Neuronal stem cell (in vitro differentiated cells): ENCODE measurements around the gene CNOT3.

Experiments used
- DNase-seq: peaks from one replicate; pipeline ENCODE4 v3.0.0-alpha.2; 2013; ENCODE audit warnings: low spot score
- H2AFZ ChIP-seq: one replicate; pipeline ENCODE4 v1.6.1; 2013; ENCODE audit warnings: mild to moderate bottlenecking, low read length, inconsistent platforms
- H2AK5ac ChIP-seq: 2 replicates; pipeline ENCODE4 v1.6.1; 2013; ENCODE audit warnings: low read depth, mild to moderate bottlenecking, inconsistent platforms, low read length, moderate library complexity, mixed read lengths
- H2BK120ac ChIP-seq: 2 replicates; pipeline ENCODE4 v1.6.1; 2013; ENCODE audit warnings: low read depth, mild to moderate bottlenecking, inconsistent platforms, low read length, moderate library complexity, mixed read lengths
- H2BK12ac ChIP-seq: one replicate; pipeline ENCODE4 v1.6.1; 2013; ENCODE audit warnings: low read length, inconsistent platforms
- H2BK15ac ChIP-seq: 2 replicates; pipeline ENCODE4 v1.6.1; 2013; ENCODE audit warnings: mild to moderate bottlenecking, low read length, inconsistent platforms, mixed read lengths
- H2BK5ac ChIP-seq: one replicate; pipeline ENCODE4 v1.6.1; 2013; ENCODE audit warnings: inconsistent platforms, mild to moderate bottlenecking, low read length, moderate library complexity
- H3K14ac ChIP-seq: one replicate; pipeline ENCODE4 v1.6.1; 2013; ENCODE audit warnings: low read length, inconsistent platforms
- H3K18ac ChIP-seq: 2 replicates; pipeline ENCODE4 v1.6.1; 2013; ENCODE audit warnings: low read length, inconsistent platforms
- H3K23ac ChIP-seq: 2 replicates; pipeline ENCODE4 v1.6.1; 2013; ENCODE audit warnings: low read depth, mild to moderate bottlenecking, mixed read lengths, low read length, inconsistent platforms; ENCODE audit not compliant: poor library complexity
- H3K27ac ChIP-seq: replicated peaks from 3 replicates; pipeline ENCODE4 v1.5.1; 2013; ENCODE audit warnings: low read length, inconsistent platforms
- H3K27me3 ChIP-seq, 3 experiments: 2 replicates each; pipeline ENCODE4 v1.6.1; 2013; ENCODE audit warnings: low read length in 3 of 3, mild to moderate bottlenecking in 2 of 3, inconsistent platforms in 1 of 3, low read depth in 1 of 3, mixed read lengths in 1 of 3, moderate library complexity in 1 of 3; ENCODE audit not compliant: control insufficient read depth in 3 of 3, insufficient read depth in 3 of 3
- H3K36me3 ChIP-seq, 2 donors: replicated peaks in 1 of 2; 2 replicates each; pipeline ENCODE4 v1.6.1; 2013; ENCODE audit warnings: low read length in 2 of 2; ENCODE audit not compliant: control insufficient read depth in 2 of 2, insufficient read depth in 2 of 2
- H3K4ac ChIP-seq: 2 replicates; pipeline ENCODE4 v1.6.1; 2013; ENCODE audit warnings: inconsistent platforms, mild to moderate bottlenecking, low read length, moderate library complexity
- H3K4me1 ChIP-seq, 2 donors: 1 replicate in 1 of 2; 2 replicates in 1 of 2; pipeline ENCODE4 v1.6.1; 2013; ENCODE audit warnings: low read length in 2 of 2, low read depth in 1 of 2; ENCODE audit not compliant: control insufficient read depth in 2 of 2, insufficient read depth in 1 of 2
- H3K4me2 ChIP-seq: one replicate; pipeline ENCODE4 v1.6.1; 2013; ENCODE audit warnings: mild to moderate bottlenecking, low read length, inconsistent platforms; ENCODE audit not compliant: insufficient read depth, poor library complexity, severe bottlenecking
- H3K4me3 ChIP-seq, 2 donors: 2 replicates each; pipeline ENCODE4 v1.5.1; 2013; ENCODE audit warnings: low read length in 2 of 2, mild to moderate bottlenecking in 2 of 2, inconsistent platforms in 1 of 2, moderate library complexity in 1 of 2
- H3K79me1 ChIP-seq: one replicate; pipeline ENCODE4 v1.6.1; 2013; ENCODE audit warnings: low read depth, mild to moderate bottlenecking, inconsistent platforms, low read length, moderate library complexity
- H3K9ac ChIP-seq: one replicate; pipeline ENCODE4 v1.6.1; 2013; ENCODE audit warnings: mild to moderate bottlenecking, low read depth, low read length, inconsistent platforms; ENCODE audit not compliant: poor library complexity
- H3K9me3 ChIP-seq, 2 donors: replicated peaks in 1 of 2; 2 replicates each; pipeline versions ENCODE3 to v1.6.1; 2013; ENCODE audit warnings: low read length in 2 of 2, mild to moderate bottlenecking in 2 of 2, inconsistent platforms in 1 of 2, low read depth in 1 of 2, mixed read lengths in 1 of 2, moderate library complexity in 1 of 2; ENCODE audit not compliant: control insufficient read depth in 2 of 2, insufficient read depth in 1 of 2
- H4K8ac ChIP-seq: one replicate; pipeline ENCODE4 v1.6.1; 2013; ENCODE audit warnings: low read depth, mild to moderate bottlenecking, inconsistent platforms, low read length, moderate library complexity
- H4K91ac ChIP-seq: one replicate; pipeline ENCODE4 v1.6.1; 2013; ENCODE audit warnings: low read length, low read depth, mild to moderate bottlenecking, inconsistent platforms; ENCODE audit not compliant: poor library complexity
- WGBS, 2 donors: extraction: QIAGEN DNeasy Blood & Tissue Kit; methylation state at CpG; one replicate each; pipeline ENCODE4 v1.1.7; 2013; ENCODE audit warnings: missing lambda C conversion rate in 2 of 2, mixed read lengths in 1 of 2; ENCODE audit not compliant: insufficient read length in 2 of 2, insufficient replicate concordance in 1 of 2; ENCODE audit errors: extremely low coverage in 2 of 2; 5-methylcytosine and 5-hydroxymethylcytosine counted together

Gene CNOT3

GRCh38 chr19:54178581-54179261, 41.2 kb downstream of the CNOT3 start:
- H3K27me3 ChIP-seq = no peaks in the 10 kb centered on the region
- DNase-seq = no peak
- H3K79me1 ChIP-seq = no peaks in the 10 kb centered on the region
- no peak overlapping the region for H2BK15ac ChIP-seq
- H3K27ac ChIP-seq = no peak overlapping the region
- no peak overlapping the region for H2BK120ac ChIP-seq
- H3K4me1 ChIP-seq = peaks cover 8 to 23% of the 10 kb centered on the region in 2 donors
- H3K36me3 ChIP-seq = peaks cover 27 to 56% of the 10 kb centered on the region in 2 donors
- WGBS, 2 donors = no CpG with 5 or more reads among the region's 23 CpGs
- no peak overlapping the region for H2BK12ac ChIP-seq
- no peak overlapping the region for H2AK5ac ChIP-seq
- peak overlapping the region; percentile 34 for H3K9ac ChIP-seq
- H3K4me2 ChIP-seq = no peak overlapping the region
- no peak overlapping the region for H4K91ac ChIP-seq
- H3K23ac ChIP-seq = peak overlapping the region; percentile 29
- peak overlapping the region; percentile 20 for H4K8ac ChIP-seq
- H3K14ac ChIP-seq = no peak overlapping the region
- H2BK5ac ChIP-seq = no peak overlapping the region
- H2AFZ ChIP-seq = no peak overlapping the region
- H3K9me3 ChIP-seq = no peaks in the 10 kb centered on the region
- no peak overlapping the region for H3K18ac ChIP-seq
- no peak overlapping the region for H3K4ac ChIP-seq
- H3K4me3 ChIP-seq = no peak overlapping the region

- H3K27ac ChIP-seq = no peak overlapping the region
These were observed 41.8 kb downstream of the CNOT3 start for GRCh38 chr19:54179262-54179852.

GRCh38 chr19:54179921-54180461, 42.4 kb downstream of the CNOT3 start:
- H3K18ac ChIP-seq = no peak overlapping the region
- H2BK5ac ChIP-seq = no peak overlapping the region
- H2AFZ ChIP-seq = no peak overlapping the region
- H3K14ac ChIP-seq = no peak overlapping the region
- no peak overlapping the region for H3K4me3 ChIP-seq
- H3K9me3 ChIP-seq = no peaks in the 10 kb centered on the region
- H3K27ac ChIP-seq = peak overlapping the region; percentile 40
- no peak overlapping the region for H3K4me2 ChIP-seq
- H2BK12ac ChIP-seq = no peak overlapping the region
- DNase-seq = peak; percentile 84
- peaks cover 29 to 62% of the 10 kb centered on the region in 2 donors for H3K36me3 ChIP-seq
- WGBS, 2 donors = no CpG with 5 or more reads among the region's 10 CpGs
- no peak overlapping the region for H2BK15ac ChIP-seq
- H3K23ac ChIP-seq = no peak overlapping the region
- H3K27me3 ChIP-seq = no peaks in the 10 kb centered on the region
- H4K8ac ChIP-seq = no peak overlapping the region
- H3K79me1 ChIP-seq = no peaks in the 10 kb centered on the region
- H2BK120ac ChIP-seq = no peak overlapping the region
- H3K4ac ChIP-seq = no peak overlapping the region
- H3K9ac ChIP-seq = no peak overlapping the region
- H4K91ac ChIP-seq = no peak overlapping the region
- peaks cover 8 to 23% of the 10 kb centered on the region in 2 donors for H3K4me1 ChIP-seq
- no peak overlapping the region for H2AK5ac ChIP-seq

More at GRCh38 chr19:54179262-54179852, 41.8 kb downstream of the CNOT3 start:
- no peak overlapping the region for H3K23ac ChIP-seq
- no peak overlapping the region for H3K14ac ChIP-seq
- no CpG with 5 or more reads among the region's 10 CpGs for WGBS, 2 donors
- no peak overlapping the region for H3K4me2 ChIP-seq
- peaks cover 29 to 62% of the 10 kb centered on the region in 2 donors for H3K36me3 ChIP-seq
- H4K91ac ChIP-seq = no peak overlapping the region
- no peak overlapping the region for H3K4me3 ChIP-seq
- no peak overlapping the region for H2BK5ac ChIP-seq
- H2BK15ac ChIP-seq = no peak overlapping the region
- no peak overlapping the region for H2AFZ ChIP-seq
- no peaks in the 10 kb centered on the region for H3K9me3 ChIP-seq
- H2BK120ac ChIP-seq = no peak overlapping the region
- no peak overlapping the region for H2AK5ac ChIP-seq
- no peaks in the 10 kb centered on the region for H3K27me3 ChIP-seq
- no peak overlapping the region for H3K18ac ChIP-seq
- DNase-seq = no peak
- H2BK12ac ChIP-seq = no peak overlapping the region
- H3K4me1 ChIP-seq = peaks cover 8 to 23% of the 10 kb centered on the region in 2 donors
- no peak overlapping the region for H4K8ac ChIP-seq
- no peak overlapping the region for H3K9ac ChIP-seq
- H3K79me1 ChIP-seq = no peaks in the 10 kb centered on the region
- no peak overlapping the region for H3K4ac ChIP-seq

- Histone ChIP-seq H3K14ac (no peak overlapping the region), H2AFZ (no peak overlapping the region), H3K4me3 (no peak overlapping the region), H2BK12ac (no peak overlapping the region), H2AK5ac (peak overlapping the region; percentile 26), H3K4me2 (no peak overlapping the region), H3K4ac (no peak overlapping the region), H3K23ac (no peak overlapping the region), H2BK5ac (no peak overlapping the region), H2BK120ac (no peak overlapping the region), H3K4me1 (peaks cover 8 to 23% of the 10 kb centered on the region in 2 donors), H4K8ac (no peak overlapping the region), H3K18ac (no peak overlapping the region), H3K9ac (peak overlapping the region; percentile 21), H3K27ac (no peak overlapping the region), H3K9me3 (no peaks in the 10 kb centered on the region), H2BK15ac (no peak overlapping the region), H3K79me1 (no peaks in the 10 kb centered on the region), H3K27me3 (no peaks in the 10 kb centered on the region), H3K36me3 (peaks cover 31 to 57% of the 10 kb centered on the region in 2 donors), H4K91ac (no peak overlapping the region)
- no peak for DNase-seq
- WGBS, 2 donors = no CpG with 5 or more reads among the region's 37 CpGs
These were observed 43.1 kb downstream of the CNOT3 start for GRCh38 chr19:54180691-54181091.
